Neural crest cell (in vitro differentiated cells): ENCODE results near the gene RPEL1. TPM values are rescaled to one million over a fixed set of nuclear protein-coding genes. Genes with fewer than 3 reads are reported as not detected.
"Not testable (repeated sequence)": the region's sequence is repeated elsewhere in the genome, so short reads cannot be mapped to it uniquely, and the experiment has no call there.

ENCODE experiments used
- DNase-seq: peaks from one replicate; pipeline ENCODE4 v3.0.0; 2021; ENCODE audit warnings: low read depth, mixed read lengths, low spot score
- H3K27ac Mint-ChIP-seq: one replicate; pipeline ENCODE4 v1.8.0; 2021; ENCODE audit warnings: mild to moderate bottlenecking, mixed read lengths; ENCODE audit not compliant: unreplicated experiment
- H3K27me3 Mint-ChIP-seq: 2 replicates; pipeline ENCODE4 v1.8.0; 2021; ENCODE audit warnings: low read depth, mild to moderate bottlenecking, mixed read lengths
- H3K36me3 Mint-ChIP-seq: 2 replicates; pipeline ENCODE4 v1.8.0; 2021; ENCODE audit warnings: low read depth, mild to moderate bottlenecking, mixed read lengths
- H3K4me1 Mint-ChIP-seq: 2 replicates; pipeline ENCODE4 v1.8.0; 2021; ENCODE audit warnings: mixed read lengths
- H3K4me3 Mint-ChIP-seq: one replicate; pipeline ENCODE4 v1.8.0; 2021; ENCODE audit warnings: mild to moderate bottlenecking, mixed read lengths
- H3K9me3 Mint-ChIP-seq: 2 replicates; pipeline ENCODE4 v1.8.0; 2021; ENCODE audit warnings: mixed read lengths
- total RNA-seq: library from RNA; stranded (reverse); gene quantifications from 2 replicates; pipeline ENCODE4 v1.2.1, GENCODE V29; 2021
- TF ChIP-seq, protein P1 (sequence below): fragments of 200-600 bp; sonication (generic); conservative IDR thresholded peaks from 2 replicates; pipeline ENCODE4 v1.5.0; 2021; ENCODE audit warnings: antibody characterized with exemption, mild to moderate bottlenecking

The RPEL1 gene
- total RNA-seq, 1 donor from 2014 or later = not detected

DNA sequence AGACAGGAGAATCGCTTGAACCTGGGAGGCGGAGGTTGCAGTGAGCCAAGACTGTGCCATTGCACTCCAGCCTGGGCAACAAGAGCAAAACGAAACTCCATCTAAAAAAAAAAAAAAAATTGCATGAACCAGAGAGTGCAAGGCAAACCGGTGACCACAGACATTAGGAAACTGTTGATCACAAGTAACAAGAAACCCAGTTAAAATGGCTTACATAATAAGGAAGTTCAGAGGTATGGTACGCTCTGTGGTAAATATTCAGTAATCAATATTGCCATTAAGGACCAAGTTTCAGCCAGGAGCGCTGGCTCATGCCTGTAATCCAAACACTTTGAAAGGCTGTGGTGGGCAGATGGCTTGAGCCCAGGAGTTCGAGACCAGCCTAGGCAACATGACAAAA lies 43.4 kb upstream of the RPEL1 start:
- DNase-seq = no peak
- Mint-ChIP-seq H3K9me3 (no peaks in the 10 kb centered on the region), H3K27me3 (peaks cover 7% of the 10 kb centered on the region), H3K27ac (no peak overlapping the region), H3K4me3 (no peak overlapping the region), H3K36me3 (no peaks in the 10 kb centered on the region), H3K4me1 (peaks cover 21% of the 10 kb centered on the region)
- TF ChIP-seq, protein P1, sequence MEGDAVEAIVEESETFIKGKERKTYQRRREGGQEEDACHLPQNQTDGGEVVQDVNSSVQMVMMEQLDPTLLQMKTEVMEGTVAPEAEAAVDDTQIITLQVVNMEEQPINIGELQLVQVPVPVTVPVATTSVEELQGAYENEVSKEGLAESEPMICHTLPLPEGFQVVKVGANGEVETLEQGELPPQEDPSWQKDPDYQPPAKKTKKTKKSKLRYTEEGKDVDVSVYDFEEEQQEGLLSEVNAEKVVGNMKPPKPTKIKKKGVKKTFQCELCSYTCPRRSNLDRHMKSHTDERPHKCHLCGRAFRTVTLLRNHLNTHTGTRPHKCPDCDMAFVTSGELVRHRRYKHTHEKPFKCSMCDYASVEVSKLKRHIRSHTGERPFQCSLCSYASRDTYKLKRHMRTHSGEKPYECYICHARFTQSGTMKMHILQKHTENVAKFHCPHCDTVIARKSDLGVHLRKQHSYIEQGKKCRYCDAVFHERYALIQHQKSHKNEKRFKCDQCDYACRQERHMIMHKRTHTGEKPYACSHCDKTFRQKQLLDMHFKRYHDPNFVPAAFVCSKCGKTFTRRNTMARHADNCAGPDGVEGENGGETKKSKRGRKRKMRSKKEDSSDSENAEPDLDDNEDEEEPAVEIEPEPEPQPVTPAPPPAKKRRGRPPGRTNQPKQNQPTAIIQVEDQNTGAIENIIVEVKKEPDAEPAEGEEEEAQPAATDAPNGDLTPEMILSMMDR = no peak

DNA sequence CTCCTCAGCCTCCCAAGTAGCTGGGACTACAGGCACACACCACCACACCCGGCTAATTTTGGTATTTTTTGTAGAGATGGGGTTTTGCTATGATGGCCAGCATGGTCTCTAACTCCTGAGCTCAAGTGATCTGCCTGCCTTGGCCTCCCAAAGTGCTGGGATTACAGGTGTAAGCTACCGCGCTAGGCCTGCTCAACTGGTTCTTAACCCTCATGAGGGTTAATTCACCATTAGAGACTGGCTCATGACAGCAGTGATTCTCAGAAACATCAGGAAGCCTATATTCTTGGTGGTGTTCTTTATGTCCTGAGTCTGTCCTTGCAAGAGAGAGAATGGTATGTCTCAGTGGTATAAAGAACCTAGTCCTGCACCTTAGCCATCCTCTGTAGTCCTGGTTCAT lies 42.2 kb upstream of the RPEL1 start:
- no peak overlapping the region for H3K27ac Mint-ChIP-seq
- no peaks in the 10 kb centered on the region for H3K36me3 Mint-ChIP-seq
- H3K4me3 Mint-ChIP-seq = no peak overlapping the region
- TF ChIP-seq, protein P1 = no peak
- peaks cover 7% of the 10 kb centered on the region for H3K27me3 Mint-ChIP-seq
- H3K9me3 Mint-ChIP-seq = no peaks in the 10 kb centered on the region
- peaks cover 17% of the 10 kb centered on the region for H3K4me1 Mint-ChIP-seq
- no peak for DNase-seq

DNA sequence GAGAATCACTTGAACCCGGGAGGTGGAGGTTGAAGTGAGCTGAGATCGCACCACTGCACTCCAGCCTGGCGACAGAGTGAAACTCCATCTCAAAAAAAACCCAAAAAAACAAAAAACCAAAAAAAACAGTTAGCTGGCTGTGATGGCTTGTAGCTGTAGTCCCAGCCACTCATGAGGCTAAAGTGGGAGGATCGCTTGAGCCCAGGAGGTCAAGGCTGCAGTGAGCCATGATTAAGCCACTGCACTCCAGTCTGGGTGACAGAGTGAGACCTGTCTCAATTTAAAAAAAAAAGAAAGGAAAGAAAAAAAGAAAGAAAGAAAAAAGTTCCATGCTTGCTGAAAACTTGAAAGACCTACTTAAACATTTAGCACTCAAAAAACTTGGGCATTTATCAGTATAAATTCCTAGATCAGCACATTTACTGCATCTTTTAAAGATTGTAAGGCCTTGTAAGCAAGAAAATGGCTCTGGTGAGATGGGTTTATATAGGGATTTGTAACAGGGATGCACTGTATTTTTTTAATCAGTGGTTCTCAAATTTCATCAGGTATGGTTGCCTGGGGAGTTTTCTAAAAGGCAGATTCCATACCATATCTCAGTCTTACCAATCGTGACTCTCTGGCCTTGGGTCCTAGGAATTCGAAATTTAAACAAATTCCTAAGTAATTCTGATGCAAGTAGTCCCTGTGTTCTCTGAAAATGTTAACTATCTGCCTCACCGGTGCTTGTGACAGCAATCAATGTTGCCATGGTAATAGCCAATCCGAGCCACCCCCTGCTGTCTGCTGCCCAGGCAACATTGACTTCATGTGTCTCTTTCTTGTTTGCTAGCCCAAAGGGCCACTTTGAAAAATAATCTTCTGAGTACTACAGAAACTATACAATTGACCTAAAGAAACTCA lies 41.1 kb upstream of the RPEL1 start:
- Mint-ChIP-seq H3K4me3 (no peak overlapping the region), H3K27ac (no peak overlapping the region), H3K9me3 (no peaks in the 10 kb centered on the region), H3K27me3 (peaks cover 7% of the 10 kb centered on the region), H3K36me3 (no peaks in the 10 kb centered on the region), H3K4me1 (peaks cover 17% of the 10 kb centered on the region)
- TF ChIP-seq, protein P1 = no peak
- peak; percentile 6 for DNase-seq

DNA sequence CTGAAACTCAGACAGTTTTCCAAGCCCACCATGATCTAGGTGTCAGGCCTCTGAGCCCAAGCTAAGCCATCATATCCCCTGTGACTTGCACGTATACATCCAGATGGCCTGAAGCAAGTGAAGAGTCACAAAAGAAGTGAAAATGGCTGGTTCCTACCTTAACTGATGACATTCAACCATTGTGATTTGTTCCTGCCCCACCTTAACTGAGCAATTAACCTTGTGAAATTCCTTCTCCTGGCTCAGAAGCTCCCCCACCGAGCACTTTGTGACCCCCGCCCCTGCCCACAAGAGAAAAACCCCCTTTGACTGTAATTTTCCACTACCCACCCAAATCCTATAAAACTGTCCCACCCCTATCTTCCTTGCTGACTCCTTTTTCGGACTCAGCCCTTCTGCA lies 40.3 kb upstream of the RPEL1 start:
- not testable (repeated sequence) for DNase-seq, H3K36me3 Mint-ChIP-seq, H3K27me3 Mint-ChIP-seq, H3K4me3 Mint-ChIP-seq, H3K27ac Mint-ChIP-seq, H3K9me3 Mint-ChIP-seq
- peaks cover 17% of the 10 kb centered on the region for H3K4me1 Mint-ChIP-seq

DNA sequence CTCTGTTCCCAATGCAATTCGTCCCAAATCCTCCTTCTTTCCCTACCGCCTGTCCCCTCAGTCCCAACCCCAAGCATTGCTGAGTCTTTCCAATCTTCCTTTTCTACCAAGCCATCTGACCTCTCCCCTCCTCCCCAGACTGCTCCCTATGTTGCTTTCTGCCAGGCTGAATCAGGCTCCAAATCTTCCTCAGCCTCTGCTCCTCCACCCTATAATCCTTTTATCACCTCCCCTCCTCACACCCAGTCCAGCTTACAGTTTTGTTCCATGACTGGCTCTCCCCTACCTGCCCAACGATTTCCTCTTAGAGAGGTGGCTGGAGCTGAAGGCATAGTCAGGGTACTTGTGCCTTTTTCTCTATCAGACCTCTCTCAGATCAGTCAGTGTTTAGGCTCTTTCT lies 39.0 kb upstream of the RPEL1 start:
- H3K4me1 Mint-ChIP-seq = peaks cover 17% of the 10 kb centered on the region
- H3K9me3 Mint-ChIP-seq, H3K27ac Mint-ChIP-seq, H3K27me3 Mint-ChIP-seq, H3K4me3 Mint-ChIP-seq, H3K36me3 Mint-ChIP-seq, DNase-seq: not testable (repeated sequence)

DNA sequence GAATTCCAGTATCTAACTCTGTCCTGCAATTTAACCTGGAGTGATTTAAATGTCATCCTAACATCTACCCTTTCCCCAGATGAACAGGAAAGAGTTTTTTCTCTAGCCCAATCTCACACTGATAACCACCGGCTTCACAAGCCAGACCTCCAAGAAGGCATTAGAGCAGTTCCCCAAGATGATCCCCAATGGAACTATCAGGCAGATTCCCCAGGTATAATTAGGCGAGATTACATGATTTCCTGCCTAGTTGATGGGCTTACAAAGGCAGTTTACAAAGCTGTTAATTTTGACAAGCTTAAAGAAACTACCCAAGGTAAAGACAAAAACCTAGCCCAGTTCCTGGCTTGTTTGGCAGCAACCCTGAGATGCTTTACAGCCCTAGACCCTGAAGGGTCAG lies 38.5 kb upstream of the RPEL1 start:
- H3K27ac Mint-ChIP-seq = no peak overlapping the region
- no peaks in the 10 kb centered on the region for H3K9me3 Mint-ChIP-seq
- peaks cover 7% of the 10 kb centered on the region for H3K27me3 Mint-ChIP-seq
- TF ChIP-seq, protein P1 = no peak
- no peak overlapping the region for H3K4me3 Mint-ChIP-seq
- H3K36me3 Mint-ChIP-seq = no peaks in the 10 kb centered on the region
- no peak for DNase-seq
- H3K4me1 Mint-ChIP-seq = peaks cover 17% of the 10 kb centered on the region

DNA sequence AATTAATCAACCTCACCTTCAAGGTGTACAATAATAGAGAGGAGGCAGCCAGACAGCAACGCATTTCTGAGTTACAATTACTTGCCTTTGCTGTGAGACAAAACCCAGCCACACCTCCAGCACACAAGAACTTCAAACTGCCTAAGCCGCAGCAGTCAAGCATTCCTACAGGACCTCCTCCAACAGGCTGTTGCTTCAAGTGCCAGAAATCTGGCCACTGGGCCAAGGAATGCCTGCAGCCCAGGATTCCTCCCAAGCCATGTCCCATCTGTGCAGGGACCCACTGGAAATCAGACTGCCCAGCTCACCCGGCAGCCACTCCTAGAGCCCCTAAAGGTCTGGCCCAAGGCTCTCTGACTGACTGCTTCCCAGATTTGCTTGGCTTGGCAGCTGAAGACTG lies 38.0 kb upstream of the RPEL1 start:
- not testable (repeated sequence) for DNase-seq, H3K9me3 Mint-ChIP-seq, H3K36me3 Mint-ChIP-seq, H3K27ac Mint-ChIP-seq, H3K27me3 Mint-ChIP-seq, H3K4me3 Mint-ChIP-seq
- H3K4me1 Mint-ChIP-seq = peaks cover 17% of the 10 kb centered on the region

DNA sequence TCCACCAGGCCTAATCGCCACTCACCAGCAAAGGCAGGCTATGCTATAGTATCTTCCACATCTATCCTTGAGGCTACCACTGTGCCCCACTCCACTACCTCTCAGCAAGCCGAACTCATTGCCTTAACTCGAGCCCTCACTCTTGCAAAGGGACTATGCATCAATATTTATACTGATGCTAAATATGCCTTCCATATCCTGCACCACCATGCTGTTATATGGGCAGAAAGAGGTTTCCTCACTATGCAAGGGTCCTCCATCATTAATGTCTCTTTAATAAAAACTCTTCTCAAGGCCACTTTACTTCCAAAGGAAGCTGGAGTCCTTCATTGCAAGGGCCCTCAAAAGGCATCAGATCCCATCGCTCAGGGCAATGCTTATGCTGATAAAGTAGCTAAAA lies 35.4 kb upstream of the RPEL1 start:
- not testable (repeated sequence) for DNase-seq, H3K27me3 Mint-ChIP-seq, H3K27ac Mint-ChIP-seq, H3K9me3 Mint-ChIP-seq, H3K4me3 Mint-ChIP-seq, H3K36me3 Mint-ChIP-seq
- H3K4me1 Mint-ChIP-seq = peaks cover 11% of the 10 kb centered on the region
